Measurements from ENCODE around the gene RXFP2.

The RXFP2 gene

GRCh38 chr13:31755803-31756212 lies 16.5 kb downstream of the RXFP2 start:
- TF ChIP-seq MYC (IDR thresholded peaks at IDR 0.05; ENCODE audit: low read depth, low read length) = no peak
- H3K4me3 ChIP-seq (ENCODE audit: low read depth, low read length) = no peak overlapping the region
- DNase-seq (ENCODE audit: low read depth) = no peak

- no peak for DNase-seq (ENCODE audit: low read depth)
- H3K4me3 ChIP-seq (ENCODE audit: low read depth, low read length) = no peak overlapping the region
- TF ChIP-seq CTCF (IDR thresholded peaks at IDR 0.05; ENCODE audit: low read depth, low read length) (no peak), POLR2A (IDR thresholded peaks at IDR 0.05; ENCODE audit: extremely low read depth, insufficient read length) (no peak), MYC (IDR thresholded peaks at IDR 0.05; ENCODE audit: low read depth, low read length) (no peak), MAX (IDR thresholded peaks at IDR 0.05; ENCODE audit: low read depth, low read length) (no peak)
Observed at GRCh38 chr13:31756346-31756745, 17.0 kb downstream of the RXFP2 start.

- TF ChIP-seq MYC (IDR thresholded peaks at IDR 0.05; ENCODE audit: low read depth, low read length) (no peak), POLR2A (IDR thresholded peaks at IDR 0.05; ENCODE audit: extremely low read depth, insufficient read length) (no peak), CTCF (IDR thresholded peaks at IDR 0.05; ENCODE audit: low read depth, low read length) (no peak), MAX (IDR thresholded peaks at IDR 0.05; ENCODE audit: low read depth, low read length) (no peak)
- no peak overlapping the region for H3K4me3 ChIP-seq (ENCODE audit: low read depth, low read length)
- DNase-seq (ENCODE audit: low read depth) = no peak
Observed at GRCh38 chr13:31761951-31762350, 22.6 kb downstream of the RXFP2 start.

- H3K4me3 ChIP-seq (ENCODE audit: low read depth, low read length) = no peak overlapping the region
- DNase-seq (ENCODE audit: low read depth) = no peak
- TF ChIP-seq MAX (IDR thresholded peaks at IDR 0.05; ENCODE audit: low read depth, low read length) (no peak), MYC (IDR thresholded peaks at IDR 0.05; ENCODE audit: low read depth, low read length) (no peak), CTCF (IDR thresholded peaks at IDR 0.05; ENCODE audit: low read depth, low read length) (no peak), POLR2A (IDR thresholded peaks at IDR 0.05; ENCODE audit: extremely low read depth, insufficient read length) (no peak)
Observed at GRCh38 chr13:31764556-31764955, 25.2 kb downstream of the RXFP2 start.

GRCh38 chr13:31765138-31765785 lies 25.9 kb downstream of the RXFP2 start:
- TF ChIP-seq CTCF (IDR thresholded peaks at IDR 0.05; ENCODE audit: low read depth, low read length) (no peak), MAX (IDR thresholded peaks at IDR 0.05; ENCODE audit: low read depth, low read length) (no peak), POLR2A (IDR thresholded peaks at IDR 0.05; ENCODE audit: extremely low read depth, insufficient read length) (no peak), MYC (IDR thresholded peaks at IDR 0.05; ENCODE audit: low read depth, low read length) (no peak)
- H3K4me3 ChIP-seq (ENCODE audit: low read depth, low read length) = no peak overlapping the region
- no peak for DNase-seq (ENCODE audit: low read depth)

GRCh38 chr13:31767175-31767900 lies 28.0 kb downstream of the RXFP2 start:
- TF ChIP-seq MAX (IDR thresholded peaks at IDR 0.05; ENCODE audit: low read depth, low read length) (no peak), POLR2A (IDR thresholded peaks at IDR 0.05; ENCODE audit: extremely low read depth, insufficient read length) (no peak), CTCF (IDR thresholded peaks at IDR 0.05; ENCODE audit: low read depth, low read length) (no peak), MYC (IDR thresholded peaks at IDR 0.05; ENCODE audit: low read depth, low read length) (no peak)
- no peak for DNase-seq (ENCODE audit: low read depth)
- no peak overlapping the region for H3K4me3 ChIP-seq (ENCODE audit: low read depth, low read length)
